GM12891 (cell line): Measurements from ENCODE around the gene MBD3.
A peak's percentile ranks its signal among the peaks of the same experiment; 100 is the strongest.

Experiments used
- PAX5 ChIP-seq: IDR thresholded peaks from 2 replicates; pipeline ENCODE4 v1.6.1; 2011; ENCODE audit warnings: low read length, moderate library complexity, mild to moderate bottlenecking; ENCODE audit not compliant: insufficient read depth, severe bottlenecking
- POLR2A ChIP-seq: IDR thresholded peaks from 2 replicates; pipeline ENCODE4 v1.6.1; 2011; ENCODE audit warnings: low read depth, low read length, control low read depth
- POLR2AphosphoS5 ChIP-seq: IDR thresholded peaks from 2 replicates; pipeline ENCODE4 v1.6.1; 2011; ENCODE audit warnings: low read depth, low read length, control low read depth
- POU2F2 ChIP-seq: IDR thresholded peaks from 2 replicates; pipeline ENCODE4 v1.6.1; 2011; ENCODE audit warnings: low read depth, mild to moderate bottlenecking, control low read depth, low read length, moderate library complexity
- SPI1 ChIP-seq: IDR thresholded peaks from 2 replicates; pipeline ENCODE4 v1.6.1; 2011; ENCODE audit warnings: low read depth, low read length, control low read depth
- TAF1 ChIP-seq: IDR thresholded peaks from 2 replicates; pipeline ENCODE4 v1.6.1; 2011; ENCODE audit warnings: low read depth, low read length, control low read depth

DNA sequence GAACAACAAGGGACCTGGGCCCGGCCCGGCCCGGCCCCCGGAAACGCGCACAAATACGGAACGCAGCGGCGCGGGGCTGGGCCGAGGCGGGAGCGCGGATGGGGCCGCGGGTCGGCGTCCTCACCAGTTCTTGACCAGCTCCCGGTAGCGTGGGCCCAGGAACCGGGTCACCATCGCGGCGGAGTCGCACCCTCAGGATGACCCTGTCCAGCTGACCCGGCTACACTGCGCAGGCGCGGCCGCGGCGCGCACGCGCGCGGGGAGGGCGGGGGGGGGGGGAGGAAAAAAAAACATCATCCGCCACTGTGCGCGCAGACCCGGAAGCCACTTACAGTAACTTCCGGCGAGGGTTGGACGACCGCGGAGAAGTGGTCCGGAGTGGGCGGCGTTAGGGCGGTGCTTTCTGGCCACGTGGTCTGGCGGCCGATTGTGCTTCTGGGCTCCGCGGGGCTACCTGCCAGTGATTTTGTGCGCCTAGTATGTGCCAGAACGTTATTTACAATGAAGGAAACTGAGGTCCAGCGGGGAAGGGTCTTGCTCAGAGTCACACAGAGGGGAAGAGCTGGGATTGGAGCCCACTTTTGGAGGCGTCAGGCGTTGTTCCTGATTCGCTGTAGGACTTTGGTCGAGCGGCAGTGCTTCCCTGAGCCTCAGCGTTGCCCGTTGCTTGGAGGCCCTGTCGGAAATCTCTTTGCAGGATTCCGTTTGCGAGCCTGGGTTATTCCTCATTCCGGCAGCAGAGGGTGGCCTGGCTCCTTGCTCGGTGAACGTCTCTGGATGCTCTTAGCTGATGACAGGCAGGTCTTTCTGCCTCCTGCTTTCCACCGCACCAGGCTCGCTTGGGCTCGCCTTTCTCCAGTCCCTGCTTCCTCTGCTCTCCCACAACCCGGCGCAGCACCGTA lies 12.8 kb upstream of the MBD3 start, which contains the start of gene UQCR11:
- TF ChIP-seq POLR2A (peak; percentile 69; the same call in 1 of the 2 replicates), POU2F2 (no peak), TAF1 (0 out of 2 replicates have a peak, but pooled peaks have one; percentile 37), SPI1 (no peak), POLR2AphosphoS5 (peak; percentile 52; the same call in 1 of the 2 replicates), PAX5 (no peak)
